Neural cell (in vitro differentiated cells): Measurements from ENCODE around the gene CABYR.

Source experiments
- EP300 ChIP-seq: fragments of 450-650 bp; conservative IDR thresholded peaks from 2 replicates; pipeline ENCODE4 v1.6.1; 2014; ENCODE audit warnings: antibody characterized with exemption, mild to moderate bottlenecking, moderate library complexity; ENCODE audit not compliant: poor library complexity, severe bottlenecking
- EZH2 ChIP-seq: fragments of 200-600, 300-800 bp; shearing (Covaris generic), sonication (generic); IDR thresholded peaks from 2 replicates; pipeline ENCODE4 v1.6.1; 2014; ENCODE audit warnings: antibody characterized with exemption, low read length, borderline replicate concordance, mild to moderate bottlenecking; ENCODE audit not compliant: insufficient read depth, poor library complexity, severe bottlenecking
- MXI1 ChIP-seq: fragments of 450-650 bp; conservative IDR thresholded peaks from 2 replicates; pipeline ENCODE4 v1.6.1; 2014; ENCODE audit warnings: antibody characterized with exemption, mild to moderate bottlenecking; ENCODE audit not compliant: poor library complexity, severe bottlenecking
- RAD21 ChIP-seq: fragments of 450-650 bp; conservative IDR thresholded peaks from 2 replicates; pipeline ENCODE4 v1.6.1; 2014; ENCODE audit warnings: antibody characterized with exemption, mild to moderate bottlenecking, moderate library complexity
- SMC3 ChIP-seq: fragments of 450-650 bp; conservative IDR thresholded peaks from 2 replicates; pipeline ENCODE4 v1.6.1; 2014; ENCODE audit warnings: antibody characterized with exemption, mild to moderate bottlenecking, moderate library complexity; ENCODE audit not compliant: poor library complexity
- TAF1 ChIP-seq: IDR thresholded peaks from 2 replicates; pipeline ENCODE4 v1.6.1; 2012; ENCODE audit warnings: low read depth
- TF ChIP-seq, protein P1 (sequence below): fragments of 450-650 bp; IDR thresholded peaks from 2 replicates; pipeline ENCODE4 v1.5.1; 2014; ENCODE audit warnings: antibody characterized with exemption, mild to moderate bottlenecking, moderate library complexity; ENCODE audit not compliant: poor library complexity, severe bottlenecking
- TF ChIP-seq, protein P2 (sequence below): IDR thresholded peaks from 2 replicates; pipeline ENCODE4 v1.6.1; 2012; ENCODE audit warnings: borderline replicate concordance

DNA sequence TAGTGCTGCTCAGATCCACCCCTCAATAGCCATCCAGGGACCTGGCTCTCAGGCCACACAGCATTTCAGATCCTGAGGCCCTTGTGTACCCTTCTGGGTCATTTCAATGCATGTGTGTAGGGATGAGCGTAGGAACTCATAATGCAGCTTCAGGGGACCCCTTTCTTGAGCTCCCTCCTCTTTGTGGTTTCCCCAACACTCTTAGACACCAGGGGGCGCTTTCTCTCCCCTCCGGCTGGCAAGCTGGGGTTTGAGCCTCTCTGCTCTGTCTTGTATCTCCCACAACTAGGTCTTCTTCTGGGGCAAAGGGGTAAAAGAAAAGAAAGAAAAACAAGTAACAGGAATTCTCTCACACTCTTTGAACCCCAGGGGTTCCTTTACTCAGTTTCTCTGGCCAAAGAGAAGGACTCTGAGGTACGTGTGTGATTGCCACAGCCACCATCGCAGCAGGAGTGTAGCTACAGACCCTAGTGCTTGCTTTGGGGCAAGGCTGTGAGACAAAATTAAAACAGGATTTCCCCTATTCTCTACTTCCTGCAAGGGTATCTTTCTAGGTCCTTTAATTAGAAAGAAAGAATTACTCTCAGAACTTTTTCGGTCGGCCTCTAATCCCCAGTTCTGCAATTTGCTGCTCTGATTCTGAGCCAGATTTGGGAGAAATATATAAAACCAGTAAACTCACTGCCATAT, 38.0 kb downstream of the CABYR start:
- no peak for TF ChIP-seq EP300
- TF ChIP-seq, protein P1, sequence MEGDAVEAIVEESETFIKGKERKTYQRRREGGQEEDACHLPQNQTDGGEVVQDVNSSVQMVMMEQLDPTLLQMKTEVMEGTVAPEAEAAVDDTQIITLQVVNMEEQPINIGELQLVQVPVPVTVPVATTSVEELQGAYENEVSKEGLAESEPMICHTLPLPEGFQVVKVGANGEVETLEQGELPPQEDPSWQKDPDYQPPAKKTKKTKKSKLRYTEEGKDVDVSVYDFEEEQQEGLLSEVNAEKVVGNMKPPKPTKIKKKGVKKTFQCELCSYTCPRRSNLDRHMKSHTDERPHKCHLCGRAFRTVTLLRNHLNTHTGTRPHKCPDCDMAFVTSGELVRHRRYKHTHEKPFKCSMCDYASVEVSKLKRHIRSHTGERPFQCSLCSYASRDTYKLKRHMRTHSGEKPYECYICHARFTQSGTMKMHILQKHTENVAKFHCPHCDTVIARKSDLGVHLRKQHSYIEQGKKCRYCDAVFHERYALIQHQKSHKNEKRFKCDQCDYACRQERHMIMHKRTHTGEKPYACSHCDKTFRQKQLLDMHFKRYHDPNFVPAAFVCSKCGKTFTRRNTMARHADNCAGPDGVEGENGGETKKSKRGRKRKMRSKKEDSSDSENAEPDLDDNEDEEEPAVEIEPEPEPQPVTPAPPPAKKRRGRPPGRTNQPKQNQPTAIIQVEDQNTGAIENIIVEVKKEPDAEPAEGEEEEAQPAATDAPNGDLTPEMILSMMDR = no peak
- TF ChIP-seq, protein P2, sequence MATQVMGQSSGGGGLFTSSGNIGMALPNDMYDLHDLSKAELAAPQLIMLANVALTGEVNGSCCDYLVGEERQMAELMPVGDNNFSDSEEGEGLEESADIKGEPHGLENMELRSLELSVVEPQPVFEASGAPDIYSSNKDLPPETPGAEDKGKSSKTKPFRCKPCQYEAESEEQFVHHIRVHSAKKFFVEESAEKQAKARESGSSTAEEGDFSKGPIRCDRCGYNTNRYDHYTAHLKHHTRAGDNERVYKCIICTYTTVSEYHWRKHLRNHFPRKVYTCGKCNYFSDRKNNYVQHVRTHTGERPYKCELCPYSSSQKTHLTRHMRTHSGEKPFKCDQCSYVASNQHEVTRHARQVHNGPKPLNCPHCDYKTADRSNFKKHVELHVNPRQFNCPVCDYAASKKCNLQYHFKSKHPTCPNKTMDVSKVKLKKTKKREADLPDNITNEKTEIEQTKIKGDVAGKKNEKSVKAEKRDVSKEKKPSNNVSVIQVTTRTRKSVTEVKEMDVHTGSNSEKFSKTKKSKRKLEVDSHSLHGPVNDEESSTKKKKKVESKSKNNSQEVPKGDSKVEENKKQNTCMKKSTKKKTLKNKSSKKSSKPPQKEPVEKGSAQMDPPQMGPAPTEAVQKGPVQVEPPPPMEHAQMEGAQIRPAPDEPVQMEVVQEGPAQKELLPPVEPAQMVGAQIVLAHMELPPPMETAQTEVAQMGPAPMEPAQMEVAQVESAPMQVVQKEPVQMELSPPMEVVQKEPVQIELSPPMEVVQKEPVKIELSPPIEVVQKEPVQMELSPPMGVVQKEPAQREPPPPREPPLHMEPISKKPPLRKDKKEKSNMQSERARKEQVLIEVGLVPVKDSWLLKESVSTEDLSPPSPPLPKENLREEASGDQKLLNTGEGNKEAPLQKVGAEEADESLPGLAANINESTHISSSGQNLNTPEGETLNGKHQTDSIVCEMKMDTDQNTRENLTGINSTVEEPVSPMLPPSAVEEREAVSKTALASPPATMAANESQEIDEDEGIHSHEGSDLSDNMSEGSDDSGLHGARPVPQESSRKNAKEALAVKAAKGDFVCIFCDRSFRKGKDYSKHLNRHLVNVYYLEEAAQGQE = no peak
- peak; percentile 13 for TF ChIP-seq SMC3
- TF ChIP-seq EZH2 = no peak
- TF ChIP-seq RAD21 = no peak
- TF ChIP-seq MXI1 = no peak
- TF ChIP-seq TAF1 = no peak
